ENCODE data around the gene DHX15.

DHX15 gene

GRCh38 chr4:24582235-24582832, 2.0 kb downstream of the DHX15 start:
- no peak for DNase-seq

DNA sequence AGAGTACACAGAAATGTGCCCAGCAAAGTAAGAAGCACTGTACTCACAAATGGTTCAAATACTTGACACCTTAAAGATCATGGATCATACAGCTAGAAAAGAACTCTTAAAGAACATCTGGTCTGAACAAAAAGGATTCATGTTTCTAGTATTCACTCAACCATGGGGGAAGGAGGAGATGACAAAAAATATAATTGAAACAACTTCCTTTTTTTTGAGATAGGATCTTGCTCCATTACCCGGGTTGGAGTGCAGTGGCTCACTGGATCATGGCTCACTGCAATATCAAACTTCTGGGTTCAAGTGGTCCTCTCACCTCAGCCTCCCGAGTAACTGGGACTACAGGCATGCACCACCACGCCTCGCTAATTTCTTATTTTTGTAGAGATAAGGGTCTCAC, 6.0 kb downstream of the DHX15 start:
- DNase-seq: no peak

DNA sequence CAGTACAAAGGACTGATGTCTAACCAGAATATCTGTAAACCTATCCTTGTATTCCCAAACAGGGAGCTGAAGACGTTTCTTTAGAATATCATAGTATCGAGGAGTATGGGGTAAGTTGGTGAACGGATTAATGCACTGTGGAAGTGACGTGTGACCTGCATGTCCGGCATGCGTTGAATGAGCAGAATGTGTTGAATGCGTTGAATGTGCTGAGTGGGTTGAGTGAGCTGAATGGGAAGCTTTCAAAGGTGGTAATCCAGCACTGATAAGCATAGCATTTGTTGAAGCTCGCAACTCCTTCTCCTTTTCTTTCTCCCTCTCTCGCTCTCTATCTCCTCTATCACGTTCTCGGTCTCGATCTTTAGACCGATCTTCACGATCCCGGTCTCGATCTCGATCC, 8.1 kb downstream of the DHX15 start:
- no peak for DNase-seq

DNA sequence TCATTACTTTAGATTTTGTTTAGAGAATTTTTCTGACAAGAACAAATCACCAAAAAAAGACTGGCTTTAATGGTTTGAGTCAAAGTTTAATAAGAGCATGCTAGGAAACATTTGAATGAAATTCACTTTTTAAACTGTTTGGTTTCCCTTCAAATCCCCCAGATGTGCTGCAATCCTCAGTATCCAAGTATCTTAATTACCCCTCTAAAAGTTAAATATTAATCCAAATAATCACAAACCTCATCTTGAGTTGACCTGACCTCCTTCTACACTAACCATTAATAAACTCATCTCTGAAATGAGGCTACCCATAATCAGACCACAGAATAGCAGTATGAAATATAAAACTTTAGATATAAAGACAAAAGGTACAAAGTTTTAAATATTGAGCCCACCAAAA, 10.1 kb downstream of the DHX15 start:
- DNase-seq: no peak

DNA sequence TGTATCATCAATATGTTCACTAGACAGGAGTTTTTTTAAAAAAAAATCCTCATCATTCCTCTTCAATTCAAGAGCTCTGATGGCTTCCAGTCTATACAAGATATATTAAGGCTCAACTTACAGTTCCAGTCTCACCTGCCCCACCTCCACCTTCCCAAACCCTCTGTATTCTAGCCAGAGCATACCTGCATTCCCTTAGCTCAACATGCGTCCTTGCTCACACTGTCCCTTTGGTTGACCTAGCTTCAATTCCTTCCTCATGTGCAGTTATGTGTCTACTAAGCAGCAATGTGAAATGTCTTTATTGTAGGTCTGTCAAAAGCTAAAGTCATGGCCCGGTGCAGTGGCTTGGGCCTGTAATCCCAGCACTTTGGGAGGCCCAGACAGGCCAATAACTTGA, 10.8 kb downstream of the DHX15 start:
- no peak for DNase-seq

GRCh38 chr4:24570574-24571236, 13.6 kb downstream of the DHX15 start:
- DNase-seq: no peak

- DNase-seq: no peak
These were observed 14.2 kb downstream of the DHX15 start for GRCh38 chr4:24570172-24570571.

DNA sequence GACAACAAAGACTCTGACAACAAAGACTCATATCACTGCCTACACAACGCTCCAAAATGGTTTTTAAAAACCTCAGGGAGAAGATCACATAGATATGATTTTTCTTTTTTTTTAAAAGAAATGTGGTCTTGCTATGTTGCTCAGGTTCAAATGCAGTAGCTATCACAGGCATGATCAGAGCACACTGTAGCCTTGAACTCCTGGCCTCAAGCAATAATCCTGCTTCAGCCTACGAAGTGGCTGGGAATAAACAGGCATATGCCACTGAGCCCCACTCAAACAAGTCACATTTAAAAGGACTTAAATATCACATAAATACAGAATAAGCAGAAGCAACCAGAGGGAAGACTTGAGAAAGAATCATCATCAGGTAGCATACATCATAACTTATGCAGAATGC, 14.7 kb downstream of the DHX15 start:
- no peak for DNase-seq

- no peak for DNase-seq
These were observed 15.9 kb downstream of the DHX15 start for GRCh38 chr4:24568425-24568824.

GRCh38 chr4:24565054-24565453, 19.3 kb downstream of the DHX15 start:
- DNase-seq: no peak

DNA sequence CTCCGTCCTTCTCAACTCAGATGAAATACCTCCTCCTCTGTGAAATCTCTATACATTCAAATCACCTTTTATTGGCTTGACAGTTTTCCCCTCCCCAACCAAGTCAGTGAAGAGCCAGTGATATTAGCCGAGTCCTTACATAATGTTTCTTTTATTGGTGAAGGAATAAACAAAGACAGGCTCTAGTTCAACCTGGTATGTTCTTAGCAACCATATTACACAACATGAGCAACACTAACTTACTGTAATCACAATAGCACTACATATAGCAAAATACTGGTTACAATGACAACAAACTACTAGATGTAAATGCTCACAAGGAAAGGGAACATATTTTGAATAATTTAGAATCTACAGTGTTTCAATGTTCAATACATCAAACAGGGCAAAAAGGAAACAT, 19.9 kb downstream of the DHX15 start:
- no peak for DNase-seq

- DNase-seq: no peak
These were observed 22.8 kb downstream of the DHX15 start for GRCh38 chr4:24561438-24562139.

GRCh38 chr4:24560868-24561368, 23.4 kb downstream of the DHX15 start:
- DNase-seq: peak; percentile 9 to 55

DNA sequence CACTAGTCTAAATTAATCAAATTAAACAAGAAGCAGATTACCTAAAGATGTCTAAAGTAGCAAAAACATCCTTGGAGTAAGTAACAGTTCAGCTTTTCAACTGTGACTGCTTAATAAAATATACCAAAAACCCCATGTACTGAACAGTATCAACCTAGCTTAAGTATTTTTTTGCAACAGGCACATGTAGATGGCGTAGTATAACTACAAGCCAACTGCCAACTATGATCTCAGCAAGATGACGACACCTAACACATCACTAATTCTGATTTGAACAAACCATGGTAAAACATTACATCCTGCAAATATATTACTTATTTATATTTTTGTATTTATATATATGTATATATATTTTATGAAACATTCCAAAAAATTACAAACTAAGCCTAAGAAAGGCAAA, 24.5 kb downstream of the DHX15 start:
- DNase-seq: no peak

DNA sequence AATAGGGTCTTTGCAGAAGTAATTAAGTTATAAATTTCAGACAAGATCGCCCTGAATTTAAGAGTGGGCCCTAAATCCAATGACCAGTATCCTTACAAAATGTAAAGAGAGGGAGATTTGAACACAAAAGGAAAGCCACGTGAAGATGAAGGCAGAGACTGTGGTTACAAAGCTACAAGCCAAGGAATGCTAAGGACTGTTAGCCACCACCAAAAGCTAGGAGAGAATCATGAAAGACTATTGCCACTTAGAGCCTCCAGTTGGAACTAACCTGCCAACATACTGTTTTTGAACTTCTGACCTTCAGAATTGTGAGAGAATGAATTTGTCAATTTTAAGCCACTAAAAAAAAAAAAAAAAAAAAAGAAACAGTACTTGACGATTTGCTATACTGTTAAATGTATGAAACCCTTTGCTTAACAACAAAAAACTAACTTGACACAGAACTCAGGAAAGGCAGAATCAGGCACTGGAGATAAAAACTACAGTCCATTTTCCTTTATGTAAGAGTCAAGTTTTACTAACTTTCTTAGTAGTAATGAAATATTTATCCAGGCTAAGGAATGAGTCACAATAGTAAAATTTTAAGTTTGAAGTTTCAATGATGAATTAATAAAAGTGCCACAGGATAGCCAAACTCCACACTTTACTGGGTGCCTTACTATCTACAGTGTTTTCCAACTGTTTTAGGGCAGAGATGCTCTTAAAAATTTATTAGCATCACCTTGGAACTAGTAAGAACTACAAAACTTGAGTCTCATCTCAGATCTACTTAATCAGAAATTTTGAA, 25.1 kb downstream of the DHX15 start:
- no peak for DNase-seq

DNA sequence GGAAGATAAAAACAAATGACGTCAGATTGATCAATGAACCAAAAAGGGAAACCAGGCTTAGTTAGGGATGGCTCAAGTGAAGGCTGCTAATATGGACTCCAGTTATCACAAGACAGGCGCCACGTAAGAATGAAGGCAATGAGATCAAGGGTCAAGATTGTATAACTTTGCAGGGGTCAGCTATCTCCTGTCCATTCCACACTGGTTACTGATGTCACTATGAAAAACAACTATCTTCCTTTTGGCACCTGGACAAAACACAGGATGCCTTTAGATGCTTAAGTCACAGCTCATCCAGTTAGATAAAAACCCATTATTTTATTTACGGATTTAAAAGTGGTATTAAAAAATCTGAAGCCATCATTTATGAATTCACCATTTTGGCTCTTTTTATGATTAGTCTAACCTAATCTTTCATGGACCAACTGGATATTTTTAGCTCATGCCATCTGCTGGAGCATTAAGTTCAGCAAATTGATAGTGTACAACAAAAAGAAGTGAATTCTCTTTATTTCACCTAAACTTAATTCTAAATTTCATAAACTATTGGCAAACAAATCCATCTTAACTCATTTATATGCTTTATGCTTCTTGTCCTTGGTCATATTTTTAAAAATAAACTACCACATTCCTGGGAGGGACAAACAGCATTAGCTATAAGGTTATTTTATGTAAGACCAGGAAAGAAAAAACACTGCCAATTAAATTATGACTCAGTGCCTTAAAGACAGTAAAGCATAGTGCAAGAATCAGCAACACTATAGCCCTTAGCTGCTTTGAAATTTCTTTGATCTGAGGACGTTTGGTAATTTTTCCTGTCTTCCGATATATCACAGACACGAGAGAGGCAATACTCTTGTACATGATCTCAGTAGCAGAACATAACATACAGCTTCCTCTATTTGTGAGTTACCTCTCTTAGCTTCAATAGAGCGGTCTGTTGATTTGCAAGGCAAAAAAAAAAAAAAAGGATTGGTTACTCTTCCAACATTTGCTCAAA, 27.0 kb downstream of the DHX15 start:
- DNase-seq: peak in 1 of 2 experiments; percentile 5

DNA sequence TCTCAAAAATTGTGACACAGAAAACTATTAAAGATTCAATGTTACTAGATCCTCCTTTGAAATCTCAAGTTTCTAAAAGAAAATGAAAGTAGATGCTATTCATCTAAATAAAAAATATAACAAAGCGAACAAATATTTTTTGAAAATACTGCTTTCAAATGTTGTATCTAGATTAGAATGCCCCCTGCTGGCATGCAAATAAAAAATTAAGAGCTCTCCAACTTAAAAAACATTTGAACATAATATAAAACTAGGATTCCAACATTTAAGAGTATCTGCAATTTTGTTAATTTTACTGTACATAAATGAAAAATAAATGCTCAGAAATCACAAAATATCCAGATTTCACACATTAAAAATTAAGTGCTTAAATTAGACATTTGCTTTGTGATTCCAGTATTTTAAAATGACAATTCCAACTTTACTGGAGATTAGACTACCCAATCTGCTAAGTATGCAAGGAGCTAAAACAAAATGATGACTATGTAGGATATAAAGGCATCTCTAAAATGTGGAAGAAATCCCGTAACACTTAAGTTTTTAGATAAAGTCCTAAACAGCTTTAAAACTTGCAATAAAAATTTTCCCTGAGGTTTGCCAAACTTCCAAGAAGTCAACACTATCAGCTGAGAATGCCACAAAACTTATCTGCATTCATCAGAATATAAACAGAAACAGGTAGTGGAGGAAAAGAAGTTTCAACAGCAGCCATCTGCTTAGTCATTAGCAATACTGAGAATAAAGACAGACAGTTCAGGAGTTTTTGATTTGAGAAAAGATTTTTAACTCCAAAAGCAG, 32.7 kb downstream of the DHX15 start:
- no peak for DNase-seq

DNA sequence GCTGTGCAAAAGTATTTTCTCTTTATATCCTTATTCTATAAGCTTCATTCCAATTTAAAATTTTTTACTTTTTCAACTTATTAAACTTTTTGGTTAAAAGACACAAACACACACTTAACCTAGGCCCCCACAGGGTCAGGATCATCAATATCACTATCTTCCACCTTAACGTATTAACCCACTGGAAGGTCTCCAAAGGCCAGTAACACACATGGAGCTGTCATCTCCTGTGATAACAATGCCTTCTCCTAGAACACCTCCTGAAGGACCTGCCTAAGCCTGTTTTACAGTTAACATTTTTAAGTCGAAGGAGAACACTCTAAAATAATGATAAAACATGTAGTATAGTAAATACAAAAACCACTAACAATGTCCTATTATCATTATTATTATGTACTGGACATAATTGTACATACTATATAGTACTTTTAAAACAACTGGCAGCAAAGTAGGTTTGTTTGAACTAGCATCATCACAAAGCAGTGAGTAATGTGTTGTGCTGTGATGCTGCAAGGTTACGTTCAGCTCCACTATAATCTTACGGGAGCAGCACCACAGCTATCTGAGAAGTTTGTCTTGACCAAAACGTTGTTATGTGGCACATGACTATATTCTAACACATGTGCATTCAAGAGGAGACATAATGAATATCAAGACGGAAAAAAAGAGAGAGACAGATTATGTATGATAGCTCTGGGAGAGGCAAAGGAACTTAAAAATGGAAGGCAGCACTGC, 33.7 kb downstream of the DHX15 start:
- DNase-seq: no peak

DNA sequence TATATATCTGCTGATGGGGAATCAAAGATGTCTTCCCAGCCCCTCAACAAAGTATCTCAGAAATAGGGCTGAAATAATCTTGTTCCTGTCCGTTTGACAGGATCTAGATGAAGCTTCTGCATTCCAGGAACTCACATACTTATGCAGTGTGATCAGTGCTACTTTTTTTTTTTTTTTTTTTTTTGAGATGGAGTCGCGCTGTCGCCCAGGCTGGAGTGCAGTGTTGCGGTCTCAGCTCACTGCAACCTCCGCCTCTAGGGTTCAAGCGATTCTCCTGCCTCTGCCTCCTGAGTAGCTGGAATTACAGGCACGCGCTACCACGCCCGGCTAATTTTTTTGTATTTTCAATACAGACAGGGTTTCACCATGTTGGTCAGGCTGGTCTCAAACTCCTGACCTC, 36.4 kb downstream of the DHX15 start:
- no peak for DNase-seq

DNA sequence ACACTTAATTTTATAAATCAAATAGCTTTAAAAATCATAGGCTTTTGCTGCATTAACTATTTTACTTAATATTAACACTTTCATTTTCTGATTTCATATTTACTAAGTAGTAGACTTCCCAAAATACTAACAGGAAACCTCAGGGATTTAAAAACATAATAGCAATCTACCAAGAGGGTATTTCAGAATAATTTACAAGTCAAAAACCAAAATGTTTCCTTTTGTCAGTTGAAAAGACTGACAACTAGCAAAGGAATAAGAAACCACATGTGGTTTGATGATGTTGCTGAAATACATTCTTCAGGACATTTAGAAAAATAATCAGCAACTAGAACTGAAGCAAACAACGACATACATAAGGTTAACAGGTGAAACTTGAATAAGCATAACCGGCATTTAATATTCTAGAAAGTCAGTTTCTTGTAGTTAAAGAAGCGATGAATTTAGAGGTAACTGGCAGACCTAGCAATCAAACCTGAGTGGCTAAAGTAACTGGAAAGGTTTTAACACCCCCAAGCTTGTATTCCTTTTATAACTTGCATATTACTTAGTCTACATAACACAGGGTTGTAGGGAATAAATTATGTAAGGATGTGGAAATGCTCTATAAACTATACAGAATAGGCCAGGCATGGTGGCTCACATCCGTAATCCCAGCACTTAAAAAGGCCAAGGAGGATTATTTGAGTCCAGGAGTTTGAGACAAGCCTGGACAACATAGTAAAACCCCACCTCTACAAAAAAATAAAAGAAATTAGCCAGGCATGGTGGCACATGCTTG, 40.0 kb downstream of the DHX15 start:
- DNase-seq: no peak

Measured in NCI-H524 (cell line).